GM18505 (cell line): ENCODE data around the gene BRD4.
A peak's percentile ranks its signal among the peaks of the same experiment; 100 is the strongest.

Source experiments
- ATAC-seq: cut with Tn5 transposase; IDR thresholded peaks from one replicate; pipeline ENCODE4 v1.9.1; 2021; ENCODE audit not compliant: unreplicated experiment
- POLR2A ChIP-seq: IDR thresholded peaks from 4 replicates; pipeline ENCODE4 v1.6.1; 2011; ENCODE audit warnings: borderline replicate concordance; ENCODE audit not compliant: insufficient read depth, insufficient read length; ENCODE audit errors: extremely low read depth

Gene BRD4

GRCh38 chr19:15234431-15235130 lies 97.8 kb downstream of the BRD4 start:
- TF ChIP-seq POLR2A, result no peak
- ATAC-seq, result no peak

DNA sequence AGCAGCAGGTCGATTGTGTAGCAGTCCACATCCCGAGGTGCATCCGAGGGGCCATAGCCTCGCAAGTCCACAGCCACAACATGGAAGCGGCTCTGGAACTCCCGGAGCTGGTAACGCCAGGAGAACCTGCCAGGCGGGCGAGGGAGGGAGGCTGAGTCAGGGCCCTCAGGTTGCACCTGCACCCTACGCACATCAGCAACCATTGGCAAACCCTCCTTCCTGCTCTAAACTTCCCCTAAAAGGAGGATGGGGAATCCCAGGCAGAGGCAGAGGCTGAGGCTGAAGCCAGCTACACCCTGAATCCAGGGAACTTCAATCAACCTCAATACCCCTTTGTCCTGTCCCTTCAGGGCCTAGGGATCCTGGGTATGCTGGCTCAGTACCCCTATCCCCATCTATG lies 101.1 kb downstream of the BRD4 start:
- TF ChIP-seq POLR2A, result no peak
- no peak for ATAC-seq

DNA sequence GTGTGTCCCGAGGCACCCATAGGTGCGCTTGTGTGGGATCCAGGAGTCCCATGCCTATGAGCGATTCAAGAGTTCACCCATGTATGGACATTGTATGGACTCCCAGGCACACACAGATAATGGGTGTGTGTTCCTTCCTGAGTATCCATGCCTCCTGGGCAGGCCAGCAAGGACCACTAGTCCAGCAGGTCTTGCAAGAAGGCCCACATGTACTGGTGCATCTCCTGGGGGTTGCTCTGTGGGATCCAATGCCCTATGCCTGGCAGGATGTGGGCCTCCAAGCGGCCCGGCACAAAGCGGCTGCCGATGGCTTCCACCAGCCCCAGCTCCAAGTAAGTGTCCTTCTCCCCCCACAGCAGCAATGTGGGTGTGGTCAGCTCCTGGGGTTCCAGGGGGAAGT lies 105.1 kb downstream of the BRD4 start:
- no peak for ATAC-seq
- TF ChIP-seq POLR2A, result no peak

- no peak for TF ChIP-seq POLR2A
- no peak for ATAC-seq
Measured at GRCh38 chr19:15225760-15226159, 106.6 kb downstream of the BRD4 start.

GRCh38 chr19:15223649-15224361 lies 108.5 kb downstream of the BRD4 start:
- no peak for TF ChIP-seq POLR2A
- ATAC-seq, result no peak

DNA sequence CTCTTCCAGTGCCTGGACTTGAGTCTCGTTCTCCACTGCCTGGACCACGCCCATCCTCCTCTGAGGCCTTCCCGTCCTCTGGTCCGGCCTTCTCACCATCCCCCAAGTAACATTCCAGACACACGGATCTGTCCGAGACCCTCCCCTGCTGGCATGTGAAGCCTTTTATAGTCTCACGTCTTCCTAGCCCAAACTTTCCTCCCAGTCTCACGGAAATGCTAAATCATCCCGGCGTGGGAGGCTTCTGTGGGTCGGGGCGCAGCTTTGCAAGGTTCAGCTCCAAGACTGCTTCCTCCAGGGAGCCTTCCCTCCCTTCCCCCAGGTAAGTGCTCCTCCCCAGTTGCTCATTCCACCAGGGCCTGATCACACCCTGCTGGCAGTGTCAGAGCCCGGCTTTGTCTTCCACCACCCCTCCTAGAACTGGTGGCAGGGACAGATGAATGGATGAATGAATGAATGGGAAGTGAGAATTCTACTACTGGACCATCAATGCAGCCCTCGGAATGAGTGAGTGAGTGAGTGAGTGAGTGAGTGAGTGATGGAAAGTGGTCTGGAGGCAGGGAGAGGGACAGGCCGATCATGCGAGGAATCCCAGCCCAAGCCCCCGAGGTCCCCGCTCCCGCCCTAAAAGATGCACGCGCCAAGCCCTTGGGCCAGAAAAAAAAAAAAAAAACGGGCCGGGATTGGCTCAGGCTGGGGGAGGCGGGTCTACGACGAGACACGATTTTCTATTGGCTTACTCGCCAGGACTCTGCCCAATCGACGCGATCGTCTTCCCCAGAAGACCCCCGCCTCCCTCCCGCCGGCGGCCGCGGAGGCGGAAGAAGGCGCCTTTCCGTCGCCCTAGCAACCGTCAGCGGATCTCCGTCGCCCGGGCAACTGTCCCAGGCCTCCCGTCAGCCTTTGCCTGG lies 109.3 kb downstream of the BRD4 start:
- no peak for TF ChIP-seq POLR2A
- ATAC-seq, result peak; percentile 70

- ATAC-seq, result no peak
- no peak for TF ChIP-seq POLR2A
Measured at GRCh38 chr19:15220833-15221232, 111.5 kb downstream of the BRD4 start.

DNA sequence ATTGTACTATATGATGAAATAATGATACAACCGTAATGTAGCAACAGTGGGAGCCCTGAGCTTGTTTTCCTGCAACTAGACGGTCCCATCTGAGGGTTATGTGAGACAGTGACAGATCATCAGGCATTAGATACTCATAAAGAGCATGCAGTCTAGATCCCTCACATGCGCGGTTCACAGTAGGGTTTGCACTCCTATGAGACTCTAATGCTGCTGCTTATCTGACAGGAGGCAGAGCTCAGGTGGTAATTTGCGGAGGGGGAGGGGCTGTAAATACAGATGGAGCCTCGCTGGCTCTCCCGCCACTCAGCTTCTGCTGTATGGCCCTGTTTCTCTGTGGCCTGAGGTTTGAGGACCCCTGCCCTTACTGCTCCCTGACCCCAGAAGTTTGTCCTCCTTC lies 113.8 kb downstream of the BRD4 start:
- TF ChIP-seq POLR2A, result no peak
- no peak for ATAC-seq

DNA sequence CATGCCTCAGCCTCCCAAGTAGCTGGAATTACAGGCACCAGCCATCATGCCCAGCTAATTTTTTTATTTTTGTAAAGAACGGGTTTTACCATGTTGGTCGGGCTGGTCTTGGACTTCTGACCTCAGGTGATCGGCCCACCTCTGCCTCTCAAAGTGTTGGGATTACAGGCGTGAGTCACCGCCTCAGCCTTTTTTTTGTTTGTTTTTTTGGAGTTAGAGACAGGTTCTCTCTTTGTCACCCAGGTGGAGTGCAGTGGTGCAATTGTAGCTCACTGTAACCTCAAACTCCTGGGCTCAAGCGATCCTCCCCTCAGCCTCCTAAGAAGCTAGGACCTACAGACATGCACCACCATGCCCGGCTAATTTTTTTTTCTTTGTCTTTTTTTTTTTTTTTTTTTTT lies 116.0 kb downstream of the BRD4 start:
- ATAC-seq, result no peak
- TF ChIP-seq POLR2A, result no peak

DNA sequence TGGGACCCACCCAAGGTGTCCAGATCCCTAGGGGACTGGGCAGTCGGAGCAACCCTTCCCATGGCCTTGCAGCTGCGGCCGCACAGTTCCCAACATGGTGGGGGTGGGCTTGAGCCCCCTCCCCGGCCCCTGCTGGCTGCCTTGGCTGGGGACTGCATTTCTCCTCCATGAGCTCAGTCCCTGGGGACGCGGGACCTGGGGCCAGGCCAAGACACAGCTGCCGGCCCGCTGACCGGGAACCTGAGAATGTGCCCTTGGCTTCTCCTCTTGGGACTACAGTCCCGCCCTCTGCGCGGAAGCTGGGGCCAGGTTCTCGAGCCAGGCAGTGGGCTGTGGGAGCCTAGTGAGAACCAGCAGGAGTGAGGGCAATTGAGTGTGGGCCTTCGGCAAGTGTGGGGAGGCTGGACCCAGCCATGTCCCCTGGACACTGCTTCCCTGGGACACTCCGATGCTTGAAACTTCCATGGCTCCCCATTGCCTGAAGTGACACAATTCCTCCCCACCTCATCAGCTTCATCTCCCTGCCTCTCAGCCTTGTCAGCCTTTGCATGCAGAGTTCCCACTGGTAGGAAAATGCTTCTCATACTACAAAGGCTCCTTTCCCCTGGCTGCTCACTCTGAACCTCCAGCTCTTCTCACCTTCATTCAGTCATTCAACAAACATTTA lies 118.5 kb downstream of the BRD4 start:
- TF ChIP-seq POLR2A, result no peak
- ATAC-seq, result no peak

DNA sequence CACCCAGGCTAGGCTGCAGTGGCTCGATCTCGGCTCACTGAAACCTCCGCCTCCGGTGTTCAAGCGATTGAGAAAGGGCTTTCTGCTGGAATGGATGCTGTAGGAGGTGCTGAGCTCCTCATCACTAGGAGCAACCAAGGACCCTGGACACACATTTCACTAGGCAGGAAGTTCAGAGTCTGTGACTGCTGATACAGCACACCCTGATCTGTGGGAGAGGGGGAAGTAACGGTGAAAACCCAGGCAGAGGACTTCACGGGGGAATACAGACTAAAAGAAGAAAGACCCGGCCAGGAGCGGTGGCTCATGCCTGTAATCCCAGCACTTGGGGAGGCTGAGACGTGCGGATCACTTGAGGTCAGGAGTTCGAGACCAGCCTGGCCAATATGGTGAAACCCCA lies 119.6 kb downstream of the BRD4 start:
- no peak for TF ChIP-seq POLR2A
- no peak for ATAC-seq

DNA sequence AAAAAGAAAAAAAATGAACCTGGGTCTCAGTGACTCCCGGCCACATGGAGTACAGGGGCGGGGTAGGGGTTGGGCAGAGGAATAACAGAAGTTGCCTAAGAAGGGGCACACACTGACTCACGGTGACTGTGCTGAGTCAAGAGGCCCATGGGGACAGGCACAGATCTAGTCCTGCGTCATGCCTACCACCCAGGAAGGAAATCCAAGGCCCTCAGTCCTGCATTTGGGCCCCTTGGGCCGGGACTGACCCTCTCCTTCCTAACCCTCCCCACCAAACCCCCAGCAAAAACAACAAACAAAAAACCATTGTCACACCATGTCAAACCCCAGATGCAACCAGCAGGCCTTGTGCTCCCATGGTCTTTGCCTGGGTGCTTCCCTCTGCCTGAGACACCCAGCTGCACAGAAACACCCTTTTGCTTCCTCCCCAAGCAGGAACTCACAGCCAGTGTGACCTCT lies 122.0 kb downstream of the BRD4 start:
- no peak for TF ChIP-seq POLR2A
- ATAC-seq, result no peak
